Measurements from ENCODE around the gene RPL21. TPM values are rescaled to one million over a fixed set of nuclear protein-coding genes. Genes with fewer than 3 reads are reported as not detected.

Gene RPL21
- total and polyA plus RNA-seq, 7 experiments from 2014 or later: 962 to 9,287 (median 2,505) TPM

GRCh38 chr13:27304099-27304498, 52.7 kb downstream of the RPL21 start:
- ChIA-PET POLR2A (interaction anchor here (0.7 kb wide), 1 partner anchor 10 kb away, joined by 3 read pairs; no protein-coding TSS in a partner anchor), CTCF (interaction anchor here (1.3 to 1.7 kb wide), 2 partner anchors 10 to 34 kb away, joined by 4 to 5 read pairs; partner anchors contain the start of gene RASL11A)
- no peak for ATAC-seq
- DNase-seq: no peak
- Histone ChIP-seq H3K9me3 (ENCODE audit: control insufficient read depth in 2 of 3, low read length in 3 of 3) (no peaks in the 10 kb centered on the region), H3K27me3 (ENCODE audit: control insufficient read depth in 2 of 2, insufficient read depth in 2 of 2, low read length in 2 of 2) (no peaks in the 10 kb centered on the region), H3K36me3 (ENCODE audit: control insufficient read depth in 2 of 3, insufficient read depth in 3 of 3, low read length in 3 of 3) (no peaks in the 10 kb centered on the region), H3K4me3 (ENCODE audit: low read length) (no peak overlapping the region), H3K4me1 (ENCODE audit: control insufficient read depth in 2 of 2, insufficient read depth in 2 of 2, low read length in 2 of 2) (peaks cover 0 to 20% of the 10 kb centered on the region in 2 donors), H3K27ac (ENCODE audit: low read depth, low read length) (no peak overlapping the region)
- H3K36me3 Mint-ChIP-seq: no peaks in the 10 kb centered on the region
- peaks cover 0 to 9% (median 0%) of the 10 kb centered on the region in 11 donors for H3K9me3 Mint-ChIP-seq
- peaks cover 13 to 61% (median 46%) of the 10 kb centered on the region in 7 donors for H3K4me1 Mint-ChIP-seq
- intact Hi-C loops (cut with micrococcal nuclease): no loop called here
- H3K4me3 Mint-ChIP-seq: no peak overlapping the region
- peak overlapping the region in 3 of 9 donors; percentile 38 to 92 (median 64) for H3K27ac Mint-ChIP-seq
- peaks cover 0 to 2% (median 0%) of the 10 kb centered on the region in 5 donors for H3K27me3 Mint-ChIP-seq

DNA sequence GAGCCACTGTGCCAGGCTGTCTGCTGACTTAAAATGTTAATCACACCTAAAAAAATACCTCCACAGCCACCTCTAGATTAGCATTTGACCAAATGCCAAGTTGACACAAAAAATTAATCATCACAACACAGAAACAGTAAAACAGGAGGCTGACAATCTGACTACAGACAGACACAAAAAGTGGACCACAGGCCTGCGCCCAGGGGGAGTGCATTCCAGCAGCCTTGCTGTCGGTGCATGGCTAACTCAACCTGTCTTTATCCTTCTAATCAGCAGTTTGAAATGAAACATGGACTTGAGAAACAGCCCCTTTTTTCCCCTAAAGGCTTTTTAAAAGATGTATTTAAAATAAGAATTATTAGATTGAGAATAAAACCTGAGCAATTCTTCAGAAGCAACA, 53.3 kb downstream of the RPL21 start:
- Histone ChIP-seq H3K27me3 (ENCODE audit: control insufficient read depth in 2 of 2, insufficient read depth in 2 of 2, low read length in 2 of 2) (no peaks in the 10 kb centered on the region), H3K4me1 (ENCODE audit: control insufficient read depth in 2 of 2, insufficient read depth in 2 of 2, low read length in 2 of 2) (peaks cover 0 to 20% of the 10 kb centered on the region in 2 donors), H3K4me3 (ENCODE audit: low read length) (no peak overlapping the region), H3K9me3 (ENCODE audit: control insufficient read depth in 2 of 3, low read length in 3 of 3) (no peaks in the 10 kb centered on the region), H3K27ac (ENCODE audit: low read depth, low read length) (no peak overlapping the region), H3K36me3 (ENCODE audit: control insufficient read depth in 2 of 3, insufficient read depth in 3 of 3, low read length in 3 of 3) (no peaks in the 10 kb centered on the region)
- no peak overlapping the region for H3K4me3 Mint-ChIP-seq
- H3K9me3 Mint-ChIP-seq: peaks cover 0 to 9% (median 0%) of the 10 kb centered on the region in 11 donors
- ChIA-PET POLR2A (interaction anchor here (0.8 kb wide), 1 partner anchor 267 kb away, joined by 3 read pairs; no protein-coding TSS in a partner anchor), CTCF (interaction anchor here (1.3 kb wide), 1 partner anchor 11 kb away, joined by 4 read pairs; no protein-coding TSS in a partner anchor)
- no peaks in the 10 kb centered on the region for H3K27me3 Mint-ChIP-seq
- no peak for ATAC-seq
- peak overlapping the region in 3 of 9 donors; percentile 26 to 92 (median 38) for H3K27ac Mint-ChIP-seq
- H3K4me1 Mint-ChIP-seq: peaks cover 10 to 62% (median 45%) of the 10 kb centered on the region in 7 donors
- DNase-seq: no peak
- H3K36me3 Mint-ChIP-seq: no peaks in the 10 kb centered on the region
- intact Hi-C loops (cut with micrococcal nuclease): no loop called here

Other genes starting within 250 kb of the RPL21 start
- gene USP12, start 79.7 kb upstream of the RPL21 start, total RNA-seq: 10 to 100 TPM; 22.2 to 53.5 (median 25.1) TPM
- gene USP12, start 79.7 kb upstream of the RPL21 start, polyA plus RNA-seq: 10 to 100 TPM; 11.0 to 11.3 TPM
- gene RASL11A, start 19.3 kb downstream of the RPL21 start, total RNA-seq: 1 to 10 TPM in 2 of 5 experiments, under 1 TPM in 3; 0.44 to 3.0 (median 0.86) TPM
- 1 to 10 TPM in 1 of 2 donors, under 1 TPM in 1; 0.53 to 1.7 TPM for gene RASL11A, start 19.3 kb downstream of the RPL21 start, polyA plus RNA-seq
- gene GTF3A, start 173.1 kb downstream of the RPL21 start, total RNA-seq: 100 to 1,000 TPM; 123 to 254 (median 206) TPM
- gene GTF3A, start 173.1 kb downstream of the RPL21 start, polyA plus RNA-seq: 100 to 1,000 TPM; 331 to 489 TPM
- 10 to 100 TPM; 28.4 to 89.6 (median 51.3) TPM for gene MTIF3, start 199.0 kb downstream of the RPL21 start, total RNA-seq
- 100 to 1,000 TPM in 1 of 2 donors, 10 to 100 TPM in 1; 74.9 to 105 TPM for gene MTIF3, start 199.0 kb downstream of the RPL21 start, polyA plus RNA-seq

Measured in naive thymus-derived CD4-positive, alpha-beta T cell (primary cell).